ENCODE measurements around the gene HRAS.

GRCh38 chr11:496834-497564 lies 38.4 kb downstream of the HRAS start:
- TF ChIP-seq EZH2 (IDR thresholded peaks at IDR 0.05; ENCODE audit: borderline replicate concordance, low read depth, low read length, severe bottlenecking): no peak
- no peak for TF ChIP-seq CTCF (IDR thresholded peaks at IDR 0.05; ENCODE audit: extremely low read depth in 1 of 2, insufficient read depth in 1 of 2, low read depth in 1 of 2, low read length in 2 of 2)
- peak; percentile 14 for TF ChIP-seq POLR2A (IDR thresholded peaks at IDR 0.05; ENCODE audit: low read depth, low read length)
- peak; percentile 72 for TF ChIP-seq MAX (IDR thresholded peaks at IDR 0.05; ENCODE audit: insufficient read depth, insufficient read length)
- TF ChIP-seq MYC (IDR thresholded peaks at IDR 0.05; ENCODE audit: low read depth, low read length): no peak
- no peak for TF ChIP-seq POLR2AphosphoS5 (IDR thresholded peaks at IDR 0.05; ENCODE audit: insufficient read depth, low read depth, low read length)
- no peak for TF ChIP-seq FOS (IDR thresholded peaks at IDR 0.05; ENCODE audit: borderline replicate concordance, insufficient read depth, low read length)

Measured in endothelial cell of umbilical vein (primary cell).